Anterior cingulate cortex (tissue), 58 donors: Measurements from ENCODE around the gene CLCNKA.
"Not testable (repeated sequence)": the region's sequence is repeated elsewhere in the genome, so short reads cannot be mapped to it uniquely, and the experiment has no call there.

Experiments used
- DNase-seq, 58 donors: peaks; one replicate each; lab custom pipeline; 2025; lab: John Stamatoyannopoulos, UW

Gene CLCNKA

GRCh38 chr1:15997076-15997585, 24.7 kb upstream of the CLCNKA start:
- DNase-seq, result no peak

DNA sequence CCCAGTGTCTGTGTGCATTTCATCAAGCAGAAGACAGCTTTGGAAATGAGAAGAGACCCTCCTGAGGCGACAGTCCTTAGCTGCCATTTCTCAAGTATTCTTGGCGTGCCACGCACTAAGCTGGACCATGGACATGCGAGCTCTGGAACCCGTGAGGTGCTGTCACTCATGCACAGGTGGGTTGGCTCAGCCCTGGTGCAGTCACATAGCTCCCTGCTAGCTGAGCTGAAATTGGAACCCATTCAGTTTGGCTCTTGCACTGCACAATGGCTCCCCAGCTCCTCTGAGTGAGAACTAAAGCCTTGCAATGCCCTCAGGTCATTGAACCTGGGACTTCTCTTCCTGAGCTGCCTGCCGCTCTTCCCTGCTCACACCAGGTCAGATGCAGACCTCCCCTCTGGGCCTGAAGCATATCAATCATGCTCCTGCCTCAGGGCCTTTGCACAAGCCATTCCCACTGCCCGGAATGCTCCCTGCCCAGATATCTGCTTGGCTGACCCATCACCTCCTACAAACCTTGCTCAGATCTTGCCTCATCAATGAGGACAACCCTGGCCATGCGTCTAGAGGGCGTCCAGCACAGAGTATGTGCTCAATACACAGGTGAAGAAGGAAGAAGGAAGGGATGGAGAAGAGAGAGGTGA, 24.1 kb upstream of the CLCNKA start:
- DNase-seq, result no peak

DNA sequence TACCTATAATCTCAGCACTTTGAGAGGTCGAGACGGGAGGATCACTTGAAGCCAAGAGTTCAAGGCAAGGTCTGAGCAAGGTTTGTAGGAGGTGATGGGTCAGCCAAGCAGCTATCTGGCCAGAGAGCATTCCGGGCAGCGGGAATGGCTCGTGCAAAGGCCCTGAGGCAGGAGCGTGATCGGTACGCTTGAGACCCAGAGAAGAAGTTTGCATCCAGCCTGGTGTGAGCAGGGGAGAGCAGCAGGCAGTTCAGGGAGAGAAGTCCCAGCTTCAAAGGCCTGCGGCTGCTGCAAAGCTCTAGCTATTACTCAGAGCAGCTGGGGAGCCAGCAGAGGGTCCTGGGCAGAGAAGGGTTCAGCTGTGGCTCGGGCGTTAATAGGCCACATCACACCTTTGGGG, 22.9 kb upstream of the CLCNKA start:
- DNase-seq, result no peak

GRCh38 chr1:16001274-16001673, 20.6 kb upstream of the CLCNKA start:
- not testable (repeated sequence) for DNase-seq

- no peak for DNase-seq
Measured at GRCh38 chr1:16005597-16005996, 16.2 kb upstream of the CLCNKA start.

DNA sequence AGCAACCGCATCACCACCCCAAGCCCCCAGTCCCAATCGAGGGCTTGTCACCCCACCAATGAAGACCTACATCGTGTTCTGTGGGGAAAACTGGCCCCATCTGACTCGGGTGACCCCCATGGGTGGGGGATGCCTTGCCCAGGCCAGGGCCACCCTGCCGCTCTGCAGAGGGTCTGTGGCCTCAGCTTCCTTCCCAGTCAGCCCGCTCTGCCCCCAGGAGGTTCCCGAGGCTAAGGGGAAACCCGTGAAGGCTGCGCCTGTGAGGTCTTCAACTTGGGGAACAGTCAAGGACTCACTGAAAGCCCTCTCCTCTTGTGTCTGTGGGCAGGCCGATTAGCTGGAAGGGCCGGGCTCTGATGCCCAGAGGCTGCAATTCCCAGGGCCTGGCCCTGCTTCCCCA, 15.8 kb upstream of the CLCNKA start:
- no peak for DNase-seq

DNA sequence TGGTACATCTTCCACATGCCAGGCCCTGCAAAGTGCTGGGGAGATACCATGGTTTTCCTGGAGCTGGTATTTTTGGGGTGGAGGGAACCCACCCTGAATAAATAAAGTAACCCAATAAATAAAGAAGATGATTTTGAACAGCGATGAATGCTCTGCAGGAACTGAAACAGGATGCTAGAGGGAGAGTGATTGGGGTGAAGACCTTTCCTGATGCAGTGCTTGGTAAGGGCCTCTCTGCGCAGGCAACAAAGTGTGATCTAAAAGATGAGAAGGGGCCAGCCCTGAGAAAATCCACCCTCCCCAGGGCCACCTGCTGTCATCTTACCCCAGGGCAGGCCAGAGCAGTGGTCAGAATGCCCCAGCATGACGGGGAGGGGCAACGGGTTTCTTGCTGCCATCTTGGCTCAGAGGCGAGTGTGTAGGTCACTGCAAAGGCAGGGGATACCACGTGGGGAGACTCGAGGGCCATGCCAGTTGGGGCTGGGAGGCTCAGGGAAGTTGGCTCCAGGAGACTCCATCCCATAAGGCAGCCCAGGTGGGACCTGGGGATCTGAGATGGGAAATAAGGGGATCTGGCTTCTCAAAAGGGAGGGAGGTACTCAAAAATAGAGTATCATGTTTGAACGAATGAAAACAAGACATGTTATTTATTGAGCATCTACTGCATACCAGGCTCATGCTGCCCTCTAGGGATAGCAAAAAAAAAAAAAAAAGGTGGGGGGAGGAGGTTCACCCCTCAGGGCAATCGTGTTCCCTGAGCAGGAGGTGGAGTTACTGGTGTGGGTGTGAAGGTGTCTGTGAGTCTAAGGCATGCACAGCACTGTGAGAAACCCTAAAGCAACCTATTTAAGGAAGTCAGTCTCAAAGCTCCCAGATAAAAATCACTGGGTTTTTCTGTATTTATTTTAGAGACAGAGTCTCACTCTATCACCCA, 15.0 kb upstream of the CLCNKA start:
- DNase-seq, result no peak

DNA sequence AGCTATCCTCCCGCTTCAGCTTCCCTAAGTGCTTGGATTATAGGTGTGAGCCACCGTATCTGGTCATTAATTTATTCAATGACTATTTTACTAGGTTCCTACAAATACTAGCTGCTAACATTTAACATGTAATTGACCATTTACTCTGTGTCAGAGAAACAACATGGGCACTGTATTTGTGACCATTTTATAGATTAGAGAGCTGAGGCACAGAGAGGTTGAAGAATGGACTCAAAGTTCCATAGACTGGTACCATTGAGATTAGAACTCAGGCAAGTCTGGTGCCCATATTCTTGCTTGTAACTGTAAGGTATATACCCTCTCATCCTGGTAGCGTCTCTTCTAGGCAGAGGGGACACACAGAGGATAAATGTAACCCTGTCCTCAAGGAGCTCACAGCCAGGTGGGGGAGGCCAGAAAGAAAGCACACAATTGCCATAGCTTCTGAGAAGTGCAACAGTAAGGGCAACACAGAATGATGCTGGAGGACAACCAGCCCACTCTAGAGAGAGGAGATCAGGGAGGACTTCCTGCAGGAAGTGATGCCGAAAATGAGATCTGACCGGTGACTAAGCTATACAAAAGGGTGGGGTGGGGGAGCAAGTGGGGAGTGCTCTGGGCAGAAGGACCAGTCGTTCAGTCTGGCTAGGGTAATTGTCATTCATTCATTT, 14.0 kb upstream of the CLCNKA start:
- no peak for DNase-seq

- peak in 55 of 58 donors; percentile 10 to 85 (median 50) for DNase-seq
Measured at GRCh38 chr1:16009030-16009460, 12.8 kb upstream of the CLCNKA start.

DNA sequence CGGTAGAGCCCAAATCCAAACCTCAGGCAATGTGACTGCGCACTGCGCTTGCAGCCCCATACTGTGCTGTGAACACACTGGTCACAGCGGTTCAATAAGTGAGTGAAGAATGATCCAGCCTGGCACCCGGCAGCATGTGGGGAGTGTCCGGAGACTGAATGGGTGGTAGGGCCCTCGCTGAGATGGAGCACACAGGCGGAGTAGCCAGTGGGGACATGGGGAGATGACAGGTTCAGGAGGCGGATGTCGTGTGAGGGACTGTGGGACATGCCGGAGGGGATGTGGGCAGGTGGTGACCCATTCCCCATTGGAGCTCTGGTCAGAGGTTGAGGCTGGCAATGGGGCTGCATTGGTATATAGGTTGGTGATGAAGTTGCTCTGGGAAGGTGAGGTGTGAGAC, 12.2 kb upstream of the CLCNKA start:
- no peak for DNase-seq

DNA sequence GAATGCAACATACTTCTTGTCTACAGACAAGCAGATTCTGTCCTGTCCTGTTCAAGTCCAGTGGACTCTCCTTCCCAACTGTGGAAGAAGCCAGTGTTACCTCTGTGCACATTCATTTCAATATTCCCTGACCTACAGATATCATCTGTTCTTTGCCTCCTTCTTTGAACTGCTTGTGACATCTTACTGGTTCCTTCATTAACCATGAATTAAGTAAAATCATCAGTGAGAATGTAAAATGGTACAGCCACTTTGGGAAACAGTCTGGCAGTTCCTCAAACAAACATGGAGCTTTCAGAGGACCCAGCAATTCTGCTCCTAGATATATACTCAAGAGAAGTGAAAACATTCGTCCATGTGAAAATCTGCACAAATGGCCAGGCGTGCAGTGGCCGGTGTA, 11.0 kb upstream of the CLCNKA start:
- no peak for DNase-seq

DNA sequence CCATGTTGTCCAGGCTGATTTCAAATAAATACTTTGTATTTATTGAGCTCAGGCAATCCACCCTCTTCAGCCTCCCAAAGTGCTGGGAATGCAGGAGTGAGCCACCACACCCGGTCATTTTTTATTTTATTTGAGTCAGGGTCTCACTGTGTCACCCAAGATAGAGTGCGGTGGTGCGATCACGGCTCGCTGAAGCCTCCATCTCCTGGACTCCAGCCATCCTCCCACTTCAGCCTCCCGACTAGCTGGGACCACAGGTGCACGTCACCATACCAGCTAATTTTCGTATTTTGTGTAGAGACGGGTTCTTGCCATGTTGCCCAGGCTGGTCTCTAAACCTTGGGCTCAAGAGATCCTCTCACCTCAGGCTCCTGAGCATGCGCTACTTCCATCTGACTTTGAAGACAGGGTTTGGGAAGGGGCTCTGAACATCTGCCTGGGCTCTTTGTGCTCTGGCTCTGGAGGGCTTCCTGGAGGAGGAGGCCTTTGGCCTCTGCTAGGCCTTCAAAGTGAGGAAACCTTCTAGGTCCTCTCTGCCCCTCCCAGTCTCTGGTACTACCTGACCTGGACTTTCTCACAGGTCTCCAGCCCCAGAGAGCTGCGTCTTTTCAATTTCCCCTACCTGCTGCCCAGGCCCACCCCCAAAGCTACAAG, 9.8 kb upstream of the CLCNKA start:
- peak in 1 of 58 donors; percentile 60 for DNase-seq

DNA sequence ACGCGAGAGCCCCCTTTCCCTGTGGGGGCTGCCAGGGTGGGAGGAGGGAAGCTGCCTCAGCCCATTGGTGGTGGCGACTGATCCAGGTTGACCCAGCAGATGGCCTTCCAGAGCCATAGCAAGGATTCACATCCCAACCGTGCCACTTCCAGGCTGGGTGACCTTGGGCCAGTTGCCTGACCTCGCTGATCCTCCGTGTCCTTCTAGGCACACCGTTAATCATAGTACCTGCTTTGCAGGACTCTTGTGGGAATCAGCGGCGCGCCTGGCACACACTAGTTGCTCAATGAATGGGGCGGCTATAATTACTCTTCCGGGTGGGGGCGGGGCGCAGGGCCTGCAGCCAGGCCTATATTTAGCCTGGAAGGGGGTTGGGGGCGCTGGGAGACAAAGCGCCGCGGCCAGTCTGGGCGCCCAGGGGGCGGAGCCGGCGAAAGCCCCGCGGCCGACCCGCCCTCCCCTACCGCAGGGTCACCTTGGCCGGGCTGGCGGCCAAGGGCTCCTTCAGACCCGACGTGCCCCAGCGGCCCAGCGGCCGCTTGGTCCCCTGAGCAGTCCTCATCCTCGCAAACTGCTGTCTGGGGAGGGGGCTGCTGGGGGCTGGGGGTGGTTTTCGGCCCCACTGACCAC, 9.1 kb upstream of the CLCNKA start:
- DNase-seq, result peak in 25 of 58 donors; percentile 7 to 65 (median 15)

GRCh38 chr1:16013220-16013907, 8.5 kb upstream of the CLCNKA start:
- DNase-seq, result peak in 4 of 58 donors; percentile 12 to 65 (median 38)

GRCh38 chr1:16013908-16014258, 8.0 kb upstream of the CLCNKA start:
- no peak for DNase-seq

DNA sequence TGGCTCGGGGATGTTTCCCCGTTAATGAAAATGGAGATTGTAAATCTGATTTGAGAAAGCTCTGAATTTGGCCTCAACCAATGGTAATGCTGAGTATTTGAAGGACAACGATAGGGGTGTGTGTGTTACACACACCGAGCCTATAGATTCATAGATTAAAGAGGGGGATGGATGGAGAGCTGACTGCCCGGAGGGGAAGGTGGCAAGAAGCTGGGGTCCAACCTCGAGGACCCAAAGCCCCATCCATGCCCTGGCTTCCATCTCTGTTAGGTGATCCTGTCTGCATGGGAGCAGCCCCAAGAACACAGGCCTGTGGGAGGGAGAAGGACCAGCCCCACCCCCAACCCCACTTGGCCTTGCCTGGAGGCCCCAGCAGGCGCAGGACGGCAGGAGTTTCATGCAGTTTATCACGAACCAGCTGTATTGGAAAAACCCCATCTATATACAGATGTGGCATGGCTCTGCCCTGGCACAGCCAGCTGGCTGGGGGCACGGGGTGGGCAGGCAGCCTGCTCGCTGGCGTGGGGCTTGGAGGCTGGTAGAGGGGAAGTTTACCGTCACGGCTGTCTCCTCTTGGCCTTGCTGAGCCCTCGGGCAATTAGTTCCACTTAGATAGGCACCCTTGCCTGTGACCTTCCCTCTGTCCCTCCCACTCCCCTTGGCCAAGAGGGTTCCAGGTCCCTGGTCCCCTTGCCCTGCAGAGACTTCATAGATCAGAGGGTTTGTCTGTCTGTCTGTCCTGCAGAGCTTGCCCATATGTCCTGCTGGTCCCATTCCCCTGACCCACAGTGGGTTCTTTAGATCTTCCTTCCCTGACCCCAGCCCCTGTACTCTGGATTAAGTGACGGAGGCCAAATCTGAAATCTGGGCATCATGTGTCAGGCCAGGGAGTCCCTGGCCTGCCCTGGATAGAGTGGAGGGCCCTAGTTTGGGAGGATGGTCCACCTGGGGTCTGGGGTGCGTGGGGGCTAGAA, 7.0 kb upstream of the CLCNKA start:
- peak in 1 of 58 donors; percentile 13 for DNase-seq

- no peak for DNase-seq
Measured at GRCh38 chr1:16015491-16015890, 6.3 kb upstream of the CLCNKA start.
